ENCODE data around the gene STAG1.
"Not testable (repeated sequence)": the region's sequence is repeated elsewhere in the genome, so short reads cannot be mapped to it uniquely, and the experiment has no call there.

Gene STAG1

DNA sequence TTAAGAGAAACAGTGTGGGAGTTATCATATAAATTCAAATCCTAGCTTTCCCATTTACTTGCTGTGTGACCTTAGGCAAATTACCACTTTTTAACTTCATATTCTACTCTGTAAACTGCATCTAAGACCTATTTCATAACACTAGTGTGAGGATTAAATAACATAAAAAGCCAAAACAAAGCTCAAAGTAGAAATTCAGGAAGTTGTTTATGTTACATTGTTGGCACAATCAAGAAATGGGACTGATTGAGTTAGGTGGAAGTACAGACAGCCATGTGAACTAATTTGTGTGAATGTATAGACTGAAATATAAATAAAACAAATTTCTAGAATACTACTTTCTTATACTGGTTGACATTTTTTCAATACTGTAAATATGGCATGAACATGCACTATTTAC lies 131.7 kb downstream of the STAG1 start:
- Histone ChIP-seq H3K9ac (no peak overlapping the region), H2AFZ (no peak overlapping the region), H3K4me1 (peaks cover 9% of the 10 kb centered on the region), H3K79me2 (no peaks in the 10 kb centered on the region), H3K4me3 (ENCODE audit: low read depth, low read length) (no peak overlapping the region), H3K36me3 (ENCODE audit: control insufficient read depth, insufficient read depth, low read length) (no peaks in the 10 kb centered on the region), H3K27ac (no peak overlapping the region), H3K27me3 (ENCODE audit: control insufficient read depth, insufficient read depth, low read length) (no peaks in the 10 kb centered on the region), H3K4me2 (ENCODE audit: low read length) (no peak overlapping the region), H3K9me3 (ENCODE audit: control insufficient read depth, low read length) (no peaks in the 10 kb centered on the region)
- TF ChIP-seq, protein P1, sequence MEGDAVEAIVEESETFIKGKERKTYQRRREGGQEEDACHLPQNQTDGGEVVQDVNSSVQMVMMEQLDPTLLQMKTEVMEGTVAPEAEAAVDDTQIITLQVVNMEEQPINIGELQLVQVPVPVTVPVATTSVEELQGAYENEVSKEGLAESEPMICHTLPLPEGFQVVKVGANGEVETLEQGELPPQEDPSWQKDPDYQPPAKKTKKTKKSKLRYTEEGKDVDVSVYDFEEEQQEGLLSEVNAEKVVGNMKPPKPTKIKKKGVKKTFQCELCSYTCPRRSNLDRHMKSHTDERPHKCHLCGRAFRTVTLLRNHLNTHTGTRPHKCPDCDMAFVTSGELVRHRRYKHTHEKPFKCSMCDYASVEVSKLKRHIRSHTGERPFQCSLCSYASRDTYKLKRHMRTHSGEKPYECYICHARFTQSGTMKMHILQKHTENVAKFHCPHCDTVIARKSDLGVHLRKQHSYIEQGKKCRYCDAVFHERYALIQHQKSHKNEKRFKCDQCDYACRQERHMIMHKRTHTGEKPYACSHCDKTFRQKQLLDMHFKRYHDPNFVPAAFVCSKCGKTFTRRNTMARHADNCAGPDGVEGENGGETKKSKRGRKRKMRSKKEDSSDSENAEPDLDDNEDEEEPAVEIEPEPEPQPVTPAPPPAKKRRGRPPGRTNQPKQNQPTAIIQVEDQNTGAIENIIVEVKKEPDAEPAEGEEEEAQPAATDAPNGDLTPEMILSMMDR (IDR thresholded peaks at IDR 0.05), result no peak

DNA sequence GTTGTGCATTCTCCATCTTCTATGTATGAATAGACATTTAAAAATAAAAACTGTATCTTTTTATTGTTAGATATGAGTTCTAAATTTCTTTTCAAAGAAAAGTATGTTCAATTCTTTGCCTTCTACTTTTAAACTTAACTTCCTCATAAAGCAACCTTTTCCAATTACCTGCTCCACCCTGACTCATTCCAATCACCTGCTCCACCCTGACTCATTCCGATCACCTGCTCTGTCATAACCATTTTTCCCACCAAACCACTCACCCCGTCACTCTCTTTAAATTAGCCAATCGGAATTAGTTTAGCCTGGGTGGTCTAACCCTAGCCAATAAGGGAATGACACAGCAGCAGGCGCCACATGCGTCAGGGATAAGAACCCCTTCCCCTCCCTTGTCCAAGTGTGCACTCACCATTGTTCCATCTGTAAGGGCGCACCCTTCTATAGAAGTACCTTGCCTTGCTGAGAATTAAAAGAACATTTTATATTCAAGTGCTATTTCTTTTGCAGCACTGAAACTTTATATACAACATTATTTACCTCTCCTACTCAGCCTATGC lies 134.1 kb downstream of the STAG1 start:
- H3K4me1 ChIP-seq; H3K9me3 ChIP-seq (ENCODE audit: control insufficient read depth, low read length); H3K4me3 ChIP-seq (ENCODE audit: low read depth, low read length); H3K27ac ChIP-seq; H3K9ac ChIP-seq; H3K36me3 ChIP-seq (ENCODE audit: control insufficient read depth, insufficient read depth, low read length); H2AFZ ChIP-seq; H3K27me3 ChIP-seq (ENCODE audit: control insufficient read depth, insufficient read depth, low read length); H3K4me2 ChIP-seq (ENCODE audit: low read length); H3K79me2 ChIP-seq: not testable (repeated sequence)

DNA sequence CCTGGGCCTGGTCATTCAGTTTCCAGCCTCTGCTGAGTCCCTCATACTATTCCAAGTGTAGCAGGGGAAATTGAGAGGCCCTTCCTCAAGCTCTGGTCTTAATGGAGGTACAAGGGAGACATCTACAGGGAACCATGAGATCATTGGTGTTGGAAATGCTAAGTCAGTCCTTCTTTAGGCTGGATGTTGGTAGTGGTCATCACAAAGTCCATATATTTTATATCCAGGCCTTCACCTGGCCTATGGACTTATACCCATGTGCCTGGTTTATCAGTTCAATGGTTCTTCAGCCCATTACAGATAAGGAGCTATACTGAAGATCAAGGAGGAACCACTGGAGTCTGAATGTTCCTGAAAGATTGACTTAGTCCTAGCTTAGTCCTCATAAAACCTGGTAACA lies 135.0 kb downstream of the STAG1 start:
- no peaks in the 10 kb centered on the region for H3K27me3 ChIP-seq (ENCODE audit: control insufficient read depth, insufficient read depth, low read length)
- H3K4me2 ChIP-seq (ENCODE audit: low read length), result no peak overlapping the region
- no peak overlapping the region for H3K9ac ChIP-seq
- no peak overlapping the region for H3K27ac ChIP-seq
- H3K4me1 ChIP-seq, result peaks cover 2% of the 10 kb centered on the region
- no peak overlapping the region for H2AFZ ChIP-seq
- no peak overlapping the region for H3K4me3 ChIP-seq (ENCODE audit: low read depth, low read length)
- no peaks in the 10 kb centered on the region for H3K9me3 ChIP-seq (ENCODE audit: control insufficient read depth, low read length)
- H3K36me3 ChIP-seq (ENCODE audit: control insufficient read depth, insufficient read depth, low read length), result no peaks in the 10 kb centered on the region
- TF ChIP-seq, protein P1 (IDR thresholded peaks at IDR 0.05), result no peak
- H3K79me2 ChIP-seq, result peaks cover 5% of the 10 kb centered on the region

DNA sequence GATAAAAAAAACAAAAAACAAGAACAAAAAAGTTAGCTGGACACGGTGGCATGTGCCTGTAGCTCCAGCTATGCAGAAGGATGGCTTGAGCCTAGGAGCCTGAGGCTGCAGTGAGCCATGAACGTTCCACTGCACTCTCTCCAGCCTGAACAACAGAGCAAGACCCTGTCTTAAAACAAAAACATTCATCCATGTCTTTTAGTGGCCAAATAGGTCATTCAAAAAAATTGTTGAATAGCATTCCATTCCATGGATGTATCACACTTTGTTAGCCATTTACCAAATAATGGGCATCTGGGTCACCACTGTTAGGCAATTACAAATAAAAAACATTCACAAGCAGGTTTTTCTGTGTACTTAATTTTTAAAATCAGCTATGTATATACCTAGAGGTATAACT lies 139.7 kb downstream of the STAG1 start:
- Histone ChIP-seq H3K9ac (no peak overlapping the region), H3K4me1 (peaks cover 2% of the 10 kb centered on the region), H3K27ac (no peak overlapping the region), H3K27me3 (ENCODE audit: control insufficient read depth, insufficient read depth, low read length) (no peaks in the 10 kb centered on the region), H2AFZ (no peak overlapping the region), H3K4me2 (ENCODE audit: low read length) (no peak overlapping the region), H3K9me3 (ENCODE audit: control insufficient read depth, low read length) (no peaks in the 10 kb centered on the region), H3K4me3 (ENCODE audit: low read depth, low read length) (no peak overlapping the region), H3K36me3 (ENCODE audit: control insufficient read depth, insufficient read depth, low read length) (no peaks in the 10 kb centered on the region), H3K79me2 (peaks cover 12% of the 10 kb centered on the region)
- TF ChIP-seq, protein P1 (IDR thresholded peaks at IDR 0.05), result no peak

DNA sequence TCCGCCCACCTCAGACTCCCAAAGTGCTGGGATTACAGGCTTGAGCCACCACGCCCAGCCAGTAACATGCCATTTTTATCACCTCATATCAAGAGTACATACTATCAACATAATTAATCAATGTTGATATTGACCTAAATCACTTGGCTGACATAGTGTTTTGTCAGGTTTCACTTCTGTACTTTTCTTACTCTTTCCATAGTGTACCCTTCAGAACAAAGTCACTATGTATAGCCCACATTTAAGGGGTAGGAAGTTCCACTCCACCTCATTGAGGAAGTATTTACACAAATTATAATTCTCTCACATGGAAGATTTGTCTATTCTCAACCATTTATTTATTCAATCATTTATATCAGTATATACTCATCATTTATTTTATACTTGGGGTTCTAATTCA lies 145.2 kb downstream of the STAG1 start:
- TF ChIP-seq, protein P1 (IDR thresholded peaks at IDR 0.05), result no peak
- no peak overlapping the region for H3K4me3 ChIP-seq (ENCODE audit: low read depth, low read length)
- no peaks in the 10 kb centered on the region for H3K4me1 ChIP-seq
- no peak overlapping the region for H2AFZ ChIP-seq
- no peak overlapping the region for H3K9ac ChIP-seq
- H3K79me2 ChIP-seq, result peaks cover 10% of the 10 kb centered on the region
- no peaks in the 10 kb centered on the region for H3K9me3 ChIP-seq (ENCODE audit: control insufficient read depth, low read length)
- no peak overlapping the region for H3K4me2 ChIP-seq (ENCODE audit: low read length)
- no peaks in the 10 kb centered on the region for H3K36me3 ChIP-seq (ENCODE audit: control insufficient read depth, insufficient read depth, low read length)
- H3K27ac ChIP-seq, result no peak overlapping the region
- H3K27me3 ChIP-seq (ENCODE audit: control insufficient read depth, insufficient read depth, low read length), result no peaks in the 10 kb centered on the region

DNA sequence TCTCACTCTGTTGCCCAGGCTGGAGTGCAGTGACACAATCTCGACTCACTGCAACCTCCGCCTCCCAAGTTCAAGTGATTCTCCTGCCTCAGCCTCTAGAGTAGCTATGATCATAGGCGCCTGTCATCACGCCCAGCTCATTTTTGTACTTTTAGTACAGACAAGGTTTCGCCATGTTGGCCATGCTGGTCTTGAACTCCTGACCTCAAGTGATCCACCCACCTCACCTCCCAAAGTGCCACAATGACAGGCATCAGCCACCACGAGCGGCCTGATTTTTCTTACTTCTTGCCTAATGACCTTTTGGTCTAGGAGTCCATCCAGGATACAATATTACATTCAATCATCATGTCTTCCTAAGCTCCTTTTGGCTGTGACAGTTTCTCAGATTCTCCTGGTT lies 146.0 kb downstream of the STAG1 start:
- H2AFZ ChIP-seq; H3K9me3 ChIP-seq (ENCODE audit: control insufficient read depth, low read length); H3K27me3 ChIP-seq (ENCODE audit: control insufficient read depth, insufficient read depth, low read length); H3K27ac ChIP-seq; H3K4me1 ChIP-seq; H3K79me2 ChIP-seq; H3K36me3 ChIP-seq (ENCODE audit: control insufficient read depth, insufficient read depth, low read length); H3K9ac ChIP-seq; H3K4me2 ChIP-seq (ENCODE audit: low read length); H3K4me3 ChIP-seq (ENCODE audit: low read depth, low read length): not testable (repeated sequence)
